Smooth muscle cell of the pulmonary artery (primary cell): ENCODE measurements around the gene PTGR2. TPM values are rescaled to one million over a fixed set of nuclear protein-coding genes. Genes with fewer than 3 reads are reported as not detected.

ENCODE experiments used
- total RNA-seq: library from RNA; depleted of rRNA; stranded (reverse); fragments of >200 nt; gene quantifications from 2 replicates; pipeline ENCODE4 v1.2.3, GENCODE V29; 2014

PTGR2 gene
- total RNA-seq: 5.1 and 6.1 TPM in 2 replicates

DNA sequence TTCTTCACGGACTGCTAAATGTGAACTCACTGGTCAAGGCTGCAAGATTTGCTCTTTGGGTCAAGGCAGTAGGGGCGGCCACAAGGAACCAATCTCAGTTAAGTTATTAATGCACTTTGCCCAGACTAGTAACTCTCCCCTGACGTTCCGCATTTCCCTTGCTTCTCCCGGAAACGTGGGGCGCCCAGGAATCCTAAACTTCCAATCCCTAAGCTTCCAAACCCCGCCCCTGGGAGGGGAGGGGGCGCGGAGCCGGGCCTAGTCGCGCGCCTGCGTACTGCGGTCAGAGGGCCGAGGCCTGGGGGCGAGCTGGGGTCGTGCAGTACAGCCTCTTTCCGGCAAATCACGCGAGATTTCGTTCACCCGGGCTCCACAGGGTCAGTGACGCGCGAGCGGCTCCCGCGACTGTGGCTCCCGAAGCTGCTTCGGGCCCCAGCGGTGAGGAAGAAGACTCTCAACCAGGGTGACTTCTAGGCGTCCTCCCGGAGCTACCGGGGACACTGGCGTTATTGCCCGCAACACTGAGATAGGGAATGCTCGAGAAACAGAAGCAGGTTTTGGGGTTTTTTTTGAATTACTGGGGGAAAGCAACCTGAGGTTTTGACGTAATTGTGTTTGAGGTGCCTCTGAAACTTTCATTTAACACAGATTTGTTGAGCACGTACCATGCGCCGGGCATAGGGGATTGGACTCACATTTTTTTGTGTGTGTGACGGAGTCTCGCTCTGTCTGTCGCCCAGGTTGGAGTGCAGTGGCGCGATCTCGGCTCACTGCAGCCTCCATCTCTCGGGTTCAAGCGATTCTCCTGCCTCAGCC is at the start of gene PTGR2:
Gene PTGR2 (plus strand): TSS at position 265 of the 816 bp plus-strand sequence. CDS start 7,032 bp downstream, outside the sequence.

DNA sequence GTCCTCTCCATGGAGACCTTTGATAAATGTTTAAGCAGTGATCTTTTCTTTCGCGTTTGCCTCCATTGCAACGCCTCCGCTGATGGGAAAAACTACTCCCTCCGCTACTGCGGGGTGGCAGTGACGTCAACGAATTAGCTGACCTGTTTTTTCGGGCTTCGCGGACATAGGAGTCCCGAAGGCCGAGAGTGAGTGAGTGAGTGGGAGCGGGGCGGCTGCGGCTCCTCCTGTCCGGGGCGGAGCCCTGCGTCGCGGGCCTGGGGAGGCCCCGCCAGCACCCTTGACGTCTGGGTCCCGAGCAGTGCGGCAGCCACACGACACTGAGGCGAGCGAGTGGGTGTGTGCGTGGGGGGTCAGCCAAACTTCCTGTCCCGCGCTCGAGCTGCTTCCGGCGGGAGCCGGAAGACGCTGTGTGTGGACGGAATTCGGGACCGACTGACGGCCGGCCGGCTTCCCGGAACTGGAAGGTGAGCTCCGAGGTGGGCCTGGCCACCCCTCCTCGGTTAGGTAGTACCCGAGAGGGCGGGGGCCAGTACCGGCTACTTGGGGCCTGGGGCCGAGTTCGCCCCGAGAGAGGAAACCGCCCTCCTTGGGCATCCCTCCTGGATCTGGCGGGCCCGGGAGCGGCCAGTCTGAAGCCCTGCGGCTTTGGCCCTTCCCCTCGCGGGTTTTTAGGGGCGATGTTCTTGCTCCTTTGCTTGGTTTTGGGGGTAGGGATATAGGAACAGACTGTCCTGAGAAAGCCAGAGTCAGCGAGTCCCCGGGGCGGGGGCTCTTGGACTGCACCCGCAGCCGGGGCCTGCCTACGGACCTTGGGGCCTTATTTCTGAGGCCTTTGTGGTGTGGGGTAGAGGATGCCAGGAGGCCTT is 35.1 kb downstream of the PTGR2 start, which contains the start of gene ZNF410:
Gene ZNF410 (plus strand): TSS at position 411 of the 869 bp plus-strand sequence. CDS start 5,317 bp downstream, outside the sequence.

Other genes with a start within 250 kb of the PTGR2 start
- gene ACOT6, start 239.3 kb upstream of the PTGR2 start, total RNA-seq: not detected in 2 replicates
- 8.4 and 11.0 TPM in 2 replicates for gene DNAL1, start 206.8 kb upstream of the PTGR2 start, total RNA-seq
- 38.7 and 45.0 TPM in 2 replicates for gene PNMA1, start 137.4 kb upstream of the PTGR2 start, total RNA-seq
- gene ZNF410, start 35.0 kb downstream of the PTGR2 start, total RNA-seq: 55.5 and 57.1 TPM in 2 replicates
- gene FAM161B, start 98.3 kb downstream of the PTGR2 start, total RNA-seq: 4.6 and 4.7 TPM in 2 replicates
- gene COQ6, start 98.5 kb downstream of the PTGR2 start, total RNA-seq: 14.7 and 16.7 TPM in 2 replicates
- 15.7 and 21.9 TPM in 2 replicates for gene ENTPD5, start 167.5 kb downstream of the PTGR2 start, total RNA-seq
- gene BBOF1, start 167.5 kb downstream of the PTGR2 start, total RNA-seq: 6.0 and 6.1 TPM in 2 replicates
- gene ALDH6A1, start 232.6 kb downstream of the PTGR2 start, total RNA-seq: 31.5 and 39.9 TPM in 2 replicates
- gene LIN52, start 233.1 kb downstream of the PTGR2 start, total RNA-seq: 7.0 and 10.2 TPM in 2 replicates